Ishikawa (cell line): ENCODE results near the gene CHCHD3.

Experiments
- CEBPB ChIP-seq: IDR thresholded peaks from 2 replicates; pipeline ENCODE4 v1.6.1; 2012
- CREB1 ChIP-seq: IDR thresholded peaks from 2 replicates; pipeline ENCODE4 v1.6.1; 2012; ENCODE audit warnings: low read depth
- EGR1 ChIP-seq: IDR thresholded peaks from 2 replicates; pipeline ENCODE4 v1.6.1; 2012
- EP300 ChIP-seq: IDR thresholded peaks from 2 replicates; pipeline ENCODE4 v1.6.1; 2012; ENCODE audit warnings: borderline replicate concordance
- FOXM1 ChIP-seq: IDR thresholded peaks from 2 replicates; pipeline ENCODE4 v1.6.1; 2012; ENCODE audit warnings: low read depth, borderline replicate concordance
- NFIC ChIP-seq: IDR thresholded peaks from 2 replicates; pipeline ENCODE4 v1.6.1; 2012
- RAD21 ChIP-seq: IDR thresholded peaks from 2 replicates; pipeline ENCODE4 v1.6.1; 2012; ENCODE audit warnings: low read depth
- TAF1 ChIP-seq: IDR thresholded peaks from 2 replicates; pipeline ENCODE4 v1.6.1; 2012; ENCODE audit warnings: low read depth, mild to moderate bottlenecking
- TCF12 ChIP-seq: IDR thresholded peaks from 2 replicates; pipeline ENCODE4 v1.6.1; 2012; ENCODE audit warnings: low read depth
- TEAD4 ChIP-seq: IDR thresholded peaks from 2 replicates; pipeline ENCODE4 v1.6.1; 2012
- YY1 ChIP-seq: IDR thresholded peaks from 2 replicates; pipeline ENCODE4 v1.6.1; 2012; ENCODE audit warnings: low read depth
- ZBTB7A ChIP-seq: IDR thresholded peaks from 2 replicates; pipeline ENCODE4 v1.6.1; 2012; ENCODE audit warnings: low read depth
- TF ChIP-seq, protein P1 (sequence below): IDR thresholded peaks from 2 replicates; pipeline ENCODE4 v1.6.1; 2012; ENCODE audit warnings: low read depth, mild to moderate bottlenecking
- TF ChIP-seq, protein P2 (sequence below): IDR thresholded peaks from 2 replicates; pipeline ENCODE4 v1.6.1; 2012
- TF ChIP-seq, protein P3 (sequence below): IDR thresholded peaks from 2 replicates; pipeline ENCODE4 v1.6.1; 2012

CHCHD3 gene

DNA sequence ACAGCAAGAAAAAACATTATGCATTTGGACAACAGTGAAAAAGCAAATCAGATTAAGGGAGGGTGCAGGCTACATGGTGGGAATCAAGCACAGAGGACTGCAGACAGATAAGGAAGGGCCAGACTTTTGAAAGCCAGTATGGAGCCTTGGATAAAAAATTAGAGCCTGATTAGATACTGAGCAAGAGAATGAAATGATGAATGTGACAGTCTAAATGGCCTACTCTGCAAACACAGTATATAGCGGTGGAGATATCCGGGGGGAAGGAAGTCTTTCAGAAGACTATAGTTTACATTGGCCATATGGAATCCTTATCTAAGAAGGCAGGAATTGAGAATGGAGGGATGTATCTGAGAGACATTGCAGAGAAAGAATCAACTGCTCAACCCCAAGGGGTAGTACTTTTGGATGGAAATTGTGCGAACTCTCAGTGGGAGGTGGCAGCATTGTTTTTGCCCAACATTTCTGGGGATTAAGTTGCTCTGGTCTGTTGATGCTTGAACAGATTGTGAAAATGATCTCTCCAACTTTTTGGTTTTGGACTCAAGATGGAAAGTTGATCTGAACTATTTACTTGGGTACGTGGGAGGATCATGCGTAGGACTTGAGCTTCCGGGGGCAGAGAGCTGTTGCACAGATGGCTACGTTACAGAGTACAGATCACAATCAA, 39.4 kb upstream of the CHCHD3 start:
- no peak for TF ChIP-seq ZBTB7A
- TF ChIP-seq, protein P1, sequence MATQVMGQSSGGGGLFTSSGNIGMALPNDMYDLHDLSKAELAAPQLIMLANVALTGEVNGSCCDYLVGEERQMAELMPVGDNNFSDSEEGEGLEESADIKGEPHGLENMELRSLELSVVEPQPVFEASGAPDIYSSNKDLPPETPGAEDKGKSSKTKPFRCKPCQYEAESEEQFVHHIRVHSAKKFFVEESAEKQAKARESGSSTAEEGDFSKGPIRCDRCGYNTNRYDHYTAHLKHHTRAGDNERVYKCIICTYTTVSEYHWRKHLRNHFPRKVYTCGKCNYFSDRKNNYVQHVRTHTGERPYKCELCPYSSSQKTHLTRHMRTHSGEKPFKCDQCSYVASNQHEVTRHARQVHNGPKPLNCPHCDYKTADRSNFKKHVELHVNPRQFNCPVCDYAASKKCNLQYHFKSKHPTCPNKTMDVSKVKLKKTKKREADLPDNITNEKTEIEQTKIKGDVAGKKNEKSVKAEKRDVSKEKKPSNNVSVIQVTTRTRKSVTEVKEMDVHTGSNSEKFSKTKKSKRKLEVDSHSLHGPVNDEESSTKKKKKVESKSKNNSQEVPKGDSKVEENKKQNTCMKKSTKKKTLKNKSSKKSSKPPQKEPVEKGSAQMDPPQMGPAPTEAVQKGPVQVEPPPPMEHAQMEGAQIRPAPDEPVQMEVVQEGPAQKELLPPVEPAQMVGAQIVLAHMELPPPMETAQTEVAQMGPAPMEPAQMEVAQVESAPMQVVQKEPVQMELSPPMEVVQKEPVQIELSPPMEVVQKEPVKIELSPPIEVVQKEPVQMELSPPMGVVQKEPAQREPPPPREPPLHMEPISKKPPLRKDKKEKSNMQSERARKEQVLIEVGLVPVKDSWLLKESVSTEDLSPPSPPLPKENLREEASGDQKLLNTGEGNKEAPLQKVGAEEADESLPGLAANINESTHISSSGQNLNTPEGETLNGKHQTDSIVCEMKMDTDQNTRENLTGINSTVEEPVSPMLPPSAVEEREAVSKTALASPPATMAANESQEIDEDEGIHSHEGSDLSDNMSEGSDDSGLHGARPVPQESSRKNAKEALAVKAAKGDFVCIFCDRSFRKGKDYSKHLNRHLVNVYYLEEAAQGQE, result no peak
- TF ChIP-seq, protein P2, sequence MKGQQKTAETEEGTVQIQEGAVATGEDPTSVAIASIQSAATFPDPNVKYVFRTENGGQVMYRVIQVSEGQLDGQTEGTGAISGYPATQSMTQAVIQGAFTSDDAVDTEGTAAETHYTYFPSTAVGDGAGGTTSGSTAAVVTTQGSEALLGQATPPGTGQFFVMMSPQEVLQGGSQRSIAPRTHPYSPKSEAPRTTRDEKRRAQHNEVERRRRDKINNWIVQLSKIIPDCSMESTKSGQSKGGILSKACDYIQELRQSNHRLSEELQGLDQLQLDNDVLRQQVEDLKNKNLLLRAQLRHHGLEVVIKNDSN, result no peak
- TF ChIP-seq, protein P3, sequence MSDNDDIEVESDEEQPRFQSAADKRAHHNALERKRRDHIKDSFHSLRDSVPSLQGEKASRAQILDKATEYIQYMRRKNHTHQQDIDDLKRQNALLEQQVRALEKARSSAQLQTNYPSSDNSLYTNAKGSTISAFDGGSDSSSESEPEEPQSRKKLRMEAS, result no peak
- TF ChIP-seq RAD21, result no peak
- TF ChIP-seq EGR1, result no peak
- TF ChIP-seq CREB1, result no peak
- no peak for TF ChIP-seq FOXM1
- no peak for TF ChIP-seq TAF1
- TF ChIP-seq TCF12, result no peak
- no peak for TF ChIP-seq YY1
- TF ChIP-seq CEBPB, result no peak
- no peak for TF ChIP-seq NFIC
- no peak for TF ChIP-seq TEAD4
- no peak for TF ChIP-seq EP300

DNA sequence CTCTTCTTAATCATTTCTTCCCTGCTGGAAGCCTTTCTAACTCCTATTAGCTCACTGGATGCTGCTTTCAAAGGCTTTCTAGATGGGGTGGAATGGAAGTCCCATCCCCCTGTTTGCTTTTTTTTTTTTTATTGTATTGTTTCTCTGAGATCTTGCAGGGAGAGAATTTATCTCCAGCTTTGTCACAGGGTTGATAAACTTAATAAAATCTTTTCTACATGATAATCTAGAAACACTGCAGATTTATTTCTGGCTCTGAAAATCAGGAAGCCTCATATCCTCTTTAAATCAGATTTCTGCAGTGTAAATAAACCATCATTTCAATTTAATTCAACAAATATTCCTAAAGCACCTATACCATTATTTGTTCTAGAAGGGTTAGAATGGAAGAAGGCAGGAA, 37.2 kb upstream of the CHCHD3 start:
- TF ChIP-seq TEAD4 (no peak), FOXM1 (no peak), CEBPB (no peak)

DNA sequence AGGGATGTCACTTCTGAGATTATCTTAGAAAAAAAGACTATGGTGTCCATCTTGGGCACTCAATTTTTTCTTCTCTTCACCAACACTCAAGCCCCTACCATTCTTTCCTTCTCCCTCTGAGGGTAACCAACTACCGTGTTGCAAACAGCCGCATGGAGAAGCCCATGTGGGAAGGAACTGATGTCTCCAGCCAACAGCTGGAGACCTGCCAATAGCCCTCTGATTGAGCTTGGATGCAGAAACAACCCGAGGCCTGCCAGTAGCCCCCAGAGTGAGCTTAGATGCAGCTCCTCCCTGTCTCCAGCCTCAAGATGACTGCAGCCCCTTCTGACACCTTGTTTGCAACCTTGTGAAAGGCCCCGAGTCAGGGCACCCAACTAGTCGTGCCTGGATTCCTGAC, 36.4 kb upstream of the CHCHD3 start:
- no peak for TF ChIP-seq ZBTB7A
- TF ChIP-seq, protein P3, result no peak
- no peak for TF ChIP-seq TAF1
- TF ChIP-seq YY1, result no peak
- TF ChIP-seq CEBPB, result no peak
- TF ChIP-seq, protein P1, result no peak
- TF ChIP-seq, protein P2, result no peak
- no peak for TF ChIP-seq TCF12
- TF ChIP-seq EGR1, result no peak
- no peak for TF ChIP-seq TEAD4
- no peak for TF ChIP-seq EP300
- TF ChIP-seq RAD21, result no peak
- no peak for TF ChIP-seq CREB1
- no peak for TF ChIP-seq NFIC
- TF ChIP-seq FOXM1, result no peak

DNA sequence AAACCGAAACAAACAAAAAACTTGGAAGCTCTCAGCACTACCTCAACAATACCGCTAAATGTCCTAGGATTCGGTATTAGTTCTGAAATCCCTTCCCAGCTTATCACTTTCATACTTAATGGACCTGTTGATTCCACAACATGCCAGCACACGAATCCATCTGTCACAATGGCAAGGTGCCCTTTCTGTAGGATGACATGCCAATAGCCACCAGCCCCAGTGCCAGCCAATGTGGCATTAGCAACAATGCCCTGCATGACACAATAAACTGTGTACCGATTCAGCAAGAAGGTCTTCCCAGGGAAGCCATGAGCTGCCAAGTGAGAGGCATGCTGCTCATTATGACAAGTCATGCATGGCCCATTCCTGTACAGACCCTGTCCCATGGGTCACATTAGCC, 35.6 kb upstream of the CHCHD3 start:
- TF ChIP-seq EGR1, result no peak
- TF ChIP-seq TEAD4, result no peak
- TF ChIP-seq TAF1, result no peak
- TF ChIP-seq, protein P2, result no peak

DNA sequence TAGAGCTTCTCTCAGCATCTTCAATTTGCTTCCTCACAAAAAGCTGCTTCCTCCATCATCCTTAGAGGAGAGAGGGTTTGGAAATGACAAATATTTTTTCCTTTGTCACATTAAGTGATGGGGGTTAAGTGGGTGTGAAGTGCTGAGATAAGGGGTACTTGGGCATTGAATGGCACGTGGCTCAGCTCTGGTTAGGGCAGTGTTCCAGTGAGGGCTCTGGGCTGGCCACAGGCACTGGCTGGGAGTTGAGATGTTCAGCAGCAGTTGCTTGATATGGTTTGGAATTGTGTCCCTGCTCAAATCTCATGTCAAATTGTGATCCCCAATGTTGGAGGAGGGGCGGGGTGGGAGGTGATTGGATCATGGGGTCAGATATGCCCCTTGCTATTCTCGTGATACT, 33.7 kb upstream of the CHCHD3 start:
- TF ChIP-seq CREB1, result no peak
- TF ChIP-seq, protein P2, result no peak
- TF ChIP-seq FOXM1, result no peak
- TF ChIP-seq TAF1, result no peak
- no peak for TF ChIP-seq YY1
- TF ChIP-seq, protein P1, result no peak
- TF ChIP-seq TEAD4, result no peak
- no peak for TF ChIP-seq RAD21
- TF ChIP-seq, protein P3, result no peak
- TF ChIP-seq EGR1, result no peak
- no peak for TF ChIP-seq TCF12
- TF ChIP-seq CEBPB, result no peak
